ENCODE data around the gene USP38. TPM values are rescaled to one million over a fixed set of nuclear protein-coding genes. Genes with fewer than 3 reads are reported as not detected.
"Not testable (repeated sequence)": the region's sequence is repeated elsewhere in the genome, so short reads cannot be mapped to it uniquely, and the experiment has no call there.

USP38 gene
- total RNA-seq, 3 donors from 2014 or later, result 38.4 to 50.6 (median 43.8) TPM

DNA sequence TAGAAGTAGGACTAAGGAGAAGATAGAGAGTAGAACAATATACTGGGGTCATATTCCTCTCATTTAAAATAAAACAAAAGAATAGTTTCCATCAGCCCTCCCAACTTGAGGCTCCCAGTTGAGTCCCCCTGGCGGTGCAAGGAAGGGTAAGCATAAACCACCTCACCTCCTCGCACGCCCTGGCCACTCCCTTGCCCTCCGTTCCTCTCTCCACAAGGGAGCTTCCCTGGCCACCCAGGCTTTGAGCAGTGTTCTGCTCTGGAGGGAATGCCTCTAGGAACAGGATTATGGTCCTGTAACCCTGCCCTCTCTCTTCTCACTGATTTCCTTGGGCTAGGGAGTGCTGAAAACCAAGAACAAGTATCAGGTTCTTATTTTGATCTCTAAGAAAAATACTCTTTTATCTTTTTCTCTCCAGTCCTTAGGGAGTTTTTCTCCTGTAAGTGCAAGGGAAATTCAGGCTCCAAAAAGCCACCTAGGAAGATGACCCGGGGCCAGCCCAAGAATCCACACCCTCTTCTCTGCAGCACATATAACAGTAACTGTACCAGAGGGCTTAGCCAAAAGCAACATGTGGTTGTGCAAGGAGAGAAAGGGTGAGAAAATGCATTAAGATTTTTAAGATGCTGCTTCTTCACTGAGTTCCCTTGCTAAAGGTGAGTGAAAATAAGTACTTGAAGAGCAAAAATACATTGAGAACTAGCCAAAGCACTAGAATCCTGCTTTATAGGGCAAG lies 69.9 kb downstream of the USP38 start:
- TF ChIP-seq, protein P1, sequence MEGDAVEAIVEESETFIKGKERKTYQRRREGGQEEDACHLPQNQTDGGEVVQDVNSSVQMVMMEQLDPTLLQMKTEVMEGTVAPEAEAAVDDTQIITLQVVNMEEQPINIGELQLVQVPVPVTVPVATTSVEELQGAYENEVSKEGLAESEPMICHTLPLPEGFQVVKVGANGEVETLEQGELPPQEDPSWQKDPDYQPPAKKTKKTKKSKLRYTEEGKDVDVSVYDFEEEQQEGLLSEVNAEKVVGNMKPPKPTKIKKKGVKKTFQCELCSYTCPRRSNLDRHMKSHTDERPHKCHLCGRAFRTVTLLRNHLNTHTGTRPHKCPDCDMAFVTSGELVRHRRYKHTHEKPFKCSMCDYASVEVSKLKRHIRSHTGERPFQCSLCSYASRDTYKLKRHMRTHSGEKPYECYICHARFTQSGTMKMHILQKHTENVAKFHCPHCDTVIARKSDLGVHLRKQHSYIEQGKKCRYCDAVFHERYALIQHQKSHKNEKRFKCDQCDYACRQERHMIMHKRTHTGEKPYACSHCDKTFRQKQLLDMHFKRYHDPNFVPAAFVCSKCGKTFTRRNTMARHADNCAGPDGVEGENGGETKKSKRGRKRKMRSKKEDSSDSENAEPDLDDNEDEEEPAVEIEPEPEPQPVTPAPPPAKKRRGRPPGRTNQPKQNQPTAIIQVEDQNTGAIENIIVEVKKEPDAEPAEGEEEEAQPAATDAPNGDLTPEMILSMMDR (IDR thresholded peaks at IDR 0.05), result no peak
- DNase-seq (no peak), ATAC-seq (no peak)
- Histone ChIP-seq H3K4me1 (ENCODE audit: low read depth) (no peaks in the 10 kb centered on the region), H3K36me3 (ENCODE audit: low read depth) (no peaks in the 10 kb centered on the region), H3K4me3 (no peak overlapping the region), H3K9me3 (no peaks in the 10 kb centered on the region)
- intact Hi-C loops (cut with DNase I, micrococcal nuclease), result no loop called here

DNA sequence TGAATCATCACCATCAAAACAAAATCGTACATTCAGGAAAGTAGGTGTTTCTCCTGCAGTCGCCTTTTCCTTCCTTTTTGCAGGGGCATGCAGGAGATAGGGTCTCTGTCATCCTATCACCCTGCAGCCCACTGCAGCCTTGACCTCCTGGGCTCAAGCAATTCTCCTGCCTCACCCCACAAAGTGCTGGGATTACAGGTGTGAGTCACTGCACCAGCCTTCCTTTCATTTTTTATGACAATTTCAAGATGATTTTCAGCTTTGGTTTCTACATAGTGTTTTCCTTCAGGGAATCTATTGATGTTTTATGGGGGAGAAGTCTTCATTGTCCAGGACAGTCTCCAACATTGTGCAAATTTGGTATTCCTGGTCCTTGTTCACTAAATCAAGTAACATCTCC lies 71.7 kb downstream of the USP38 start:
- TF ChIP-seq, protein P1 (IDR thresholded peaks at IDR 0.05), result no peak

DNA sequence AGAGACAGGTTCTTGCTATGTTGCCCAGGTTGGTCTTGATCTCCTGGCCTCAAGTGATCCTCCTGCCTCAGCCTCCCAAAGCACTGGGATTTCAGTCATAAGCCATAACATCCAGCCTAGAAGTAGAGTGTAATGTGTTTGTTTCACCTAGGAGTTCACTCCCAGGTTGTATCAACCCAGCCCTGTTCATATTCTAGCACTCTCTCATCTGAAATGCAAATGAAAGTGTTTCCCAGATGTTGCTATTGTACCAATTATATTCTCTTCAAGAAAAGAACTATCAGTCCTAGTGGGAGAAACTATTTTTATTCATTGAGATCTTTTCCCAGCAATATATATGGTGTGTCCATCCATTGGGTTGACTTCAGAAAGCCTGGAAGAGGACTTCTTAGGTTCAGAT lies 72.6 kb downstream of the USP38 start:
- no peak for DNase-seq
- intact Hi-C loops (cut with DNase I, micrococcal nuclease), result no loop called here
- no peak for ATAC-seq
- no peaks in the 10 kb centered on the region for H3K9me3 ChIP-seq
- H3K4me3 ChIP-seq, result no peak overlapping the region
- no peaks in the 10 kb centered on the region for H3K36me3 ChIP-seq (ENCODE audit: low read depth)
- no peaks in the 10 kb centered on the region for H3K4me1 ChIP-seq (ENCODE audit: low read depth)
- TF ChIP-seq, protein P1 (IDR thresholded peaks at IDR 0.05), result no peak

More for the DNA sequence above, 71.7 kb downstream of the USP38 start:
- no peak overlapping the region for H3K4me3 ChIP-seq
- no peaks in the 10 kb centered on the region for H3K4me1 ChIP-seq (ENCODE audit: low read depth)
- DNase-seq, result no peak
- H3K9me3 ChIP-seq, result no peaks in the 10 kb centered on the region
- no peaks in the 10 kb centered on the region for H3K36me3 ChIP-seq (ENCODE audit: low read depth)
- ATAC-seq, result peak; percentile 58
- intact Hi-C loops (cut with DNase I, micrococcal nuclease), result no loop called here

DNA sequence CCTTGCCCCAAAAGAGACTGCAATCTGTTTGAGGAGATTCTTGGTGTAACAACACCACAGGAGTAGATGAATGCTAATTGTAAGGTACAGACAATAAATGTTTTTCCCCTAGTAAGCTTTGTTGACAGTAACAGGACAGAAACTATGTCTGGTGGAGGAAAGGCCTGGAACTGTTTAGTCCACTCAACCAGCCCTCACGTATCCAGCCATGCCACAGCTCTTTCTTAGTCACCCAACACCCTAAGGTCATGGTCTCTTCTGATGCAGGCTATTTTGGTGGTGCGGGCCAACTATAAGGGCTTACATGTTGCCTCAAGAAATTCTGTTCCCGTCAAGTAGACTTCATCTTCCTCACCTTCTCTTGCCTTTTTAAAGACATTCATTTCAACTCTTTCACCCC lies 76.0 kb downstream of the USP38 start:
- H3K4me1 ChIP-seq (ENCODE audit: low read depth), result no peaks in the 10 kb centered on the region
- TF ChIP-seq, protein P1 (IDR thresholded peaks at IDR 0.05), result no peak
- no peaks in the 10 kb centered on the region for H3K36me3 ChIP-seq (ENCODE audit: low read depth)
- no peak for DNase-seq
- H3K9me3 ChIP-seq, result no peaks in the 10 kb centered on the region
- no peak overlapping the region for H3K4me3 ChIP-seq
- intact Hi-C loops (cut with DNase I, micrococcal nuclease), result no loop called here
- ATAC-seq, result no peak

DNA sequence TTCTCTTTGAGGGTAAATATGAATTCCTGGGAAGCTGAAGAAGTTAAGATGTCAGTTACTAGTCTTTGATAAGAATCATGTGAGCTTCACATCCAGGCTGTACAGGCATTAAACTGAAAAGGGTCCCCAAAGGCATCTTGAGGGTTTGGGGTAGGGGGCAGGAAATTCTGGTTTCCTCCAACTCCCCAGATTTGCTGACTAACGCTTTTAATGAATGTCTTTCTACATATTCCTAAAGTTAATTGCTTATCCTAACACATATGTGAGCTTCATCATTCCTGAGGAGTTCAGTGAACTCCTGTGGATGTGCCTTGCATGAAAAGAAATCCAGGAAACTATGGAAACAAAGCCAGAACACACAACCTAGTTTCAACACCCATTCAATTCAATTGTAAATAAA lies 78.1 kb downstream of the USP38 start:
- TF ChIP-seq, protein P1 (IDR thresholded peaks at IDR 0.05), result no peak
- Histone ChIP-seq H3K9me3 (peaks cover 6% of the 10 kb centered on the region), H3K36me3 (ENCODE audit: low read depth) (no peaks in the 10 kb centered on the region), H3K4me1 (ENCODE audit: low read depth) (no peaks in the 10 kb centered on the region), H3K4me3 (no peak overlapping the region)
- DNase-seq (no peak), ATAC-seq (no peak)
- intact Hi-C loops (cut with DNase I, micrococcal nuclease), result no loop called here

DNA sequence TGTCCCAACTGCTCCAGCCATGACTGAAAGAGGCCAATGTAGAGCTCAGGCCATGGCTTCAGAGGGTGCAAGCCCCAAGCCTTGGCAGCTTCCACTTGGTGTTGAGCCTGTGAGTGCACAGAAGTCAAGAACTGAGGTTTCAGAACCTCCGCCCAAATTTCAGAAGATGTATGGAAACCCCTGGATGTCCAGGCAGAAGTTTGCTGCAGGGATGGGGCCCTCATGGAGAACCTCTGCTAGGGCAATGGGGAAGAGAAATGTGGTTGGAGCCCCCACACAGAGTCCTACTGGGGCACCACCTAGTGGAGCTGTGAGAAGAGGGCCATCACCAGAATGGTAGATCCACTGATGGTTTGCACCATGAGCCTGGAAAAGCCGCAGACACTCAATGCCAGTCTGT lies 83.0 kb downstream of the USP38 start:
- intact Hi-C loops (cut with DNase I, micrococcal nuclease); DNase-seq; ATAC-seq; H3K36me3 ChIP-seq (ENCODE audit: low read depth); H3K4me3 ChIP-seq; H3K4me1 ChIP-seq (ENCODE audit: low read depth): not testable (repeated sequence)
- peaks cover 13% of the 10 kb centered on the region for H3K9me3 ChIP-seq
